Measurements from ENCODE around the gene CD28.
A peak's percentile ranks its signal among the peaks of the same experiment; 100 is the strongest.

Gene CD28

GRCh38 chr2:203683932-203684556 is 22.4 kb upstream of the CD28 start:
- no peak for TF ChIP-seq CTCF (IDR thresholded peaks at IDR 0.05; ENCODE audit: low read depth, low read length)
- no peak overlapping the region for H3K4me3 ChIP-seq (ENCODE audit: low read depth, low read length)
- DNase-seq (ENCODE audit: low read depth, low spot score): peak; percentile 88
- in situ Hi-C loops (cut with HindIII; ENCODE audit: low sequenced_read_pairs): no loop called here

GRCh38 chr2:203685081-203685621 is 21.3 kb upstream of the CD28 start:
- no peak for TF ChIP-seq CTCF (IDR thresholded peaks at IDR 0.05; ENCODE audit: low read depth, low read length)
- H3K4me3 ChIP-seq (ENCODE audit: low read depth, low read length): no peak overlapping the region
- in situ Hi-C loops (cut with HindIII; ENCODE audit: low sequenced_read_pairs): no loop called here
- peak; percentile 99 for DNase-seq (ENCODE audit: low read depth, low spot score)

- no peak overlapping the region for H3K4me3 ChIP-seq (ENCODE audit: low read depth, low read length)
- no peak for DNase-seq (ENCODE audit: low read depth, low spot score)
- TF ChIP-seq CTCF (IDR thresholded peaks at IDR 0.05; ENCODE audit: low read depth, low read length): no peak
- in situ Hi-C loops (cut with HindIII; ENCODE audit: low sequenced_read_pairs): no loop called here
Measured at GRCh38 chr2:203685789-203686420, 20.5 kb upstream of the CD28 start.

GRCh38 chr2:203687165-203687564 is 19.3 kb upstream of the CD28 start:
- DNase-seq (ENCODE audit: low read depth, low spot score): peak; percentile 58
- in situ Hi-C loops (cut with HindIII; ENCODE audit: low sequenced_read_pairs): no loop called here
- H3K4me3 ChIP-seq (ENCODE audit: low read depth, low read length): no peak overlapping the region
- no peak for TF ChIP-seq CTCF (IDR thresholded peaks at IDR 0.05; ENCODE audit: low read depth, low read length)

- TF ChIP-seq CTCF (IDR thresholded peaks at IDR 0.05; ENCODE audit: low read depth, low read length): no peak
- no peak overlapping the region for H3K4me3 ChIP-seq (ENCODE audit: low read depth, low read length)
- in situ Hi-C loops (cut with HindIII; ENCODE audit: low sequenced_read_pairs): no loop called here
- DNase-seq (ENCODE audit: low read depth, low spot score): peak; percentile 50
Measured at GRCh38 chr2:203688798-203689197, 17.6 kb upstream of the CD28 start.

GRCh38 chr2:203689426-203690116 is 16.9 kb upstream of the CD28 start:
- in situ Hi-C loops (cut with HindIII; ENCODE audit: low sequenced_read_pairs): no loop called here
- DNase-seq (ENCODE audit: low read depth, low spot score): no peak
- no peak overlapping the region for H3K4me3 ChIP-seq (ENCODE audit: low read depth, low read length)
- no peak for TF ChIP-seq CTCF (IDR thresholded peaks at IDR 0.05; ENCODE audit: low read depth, low read length)
